ENCODE results near the gene ZMIZ1.

ZMIZ1 gene

DNA sequence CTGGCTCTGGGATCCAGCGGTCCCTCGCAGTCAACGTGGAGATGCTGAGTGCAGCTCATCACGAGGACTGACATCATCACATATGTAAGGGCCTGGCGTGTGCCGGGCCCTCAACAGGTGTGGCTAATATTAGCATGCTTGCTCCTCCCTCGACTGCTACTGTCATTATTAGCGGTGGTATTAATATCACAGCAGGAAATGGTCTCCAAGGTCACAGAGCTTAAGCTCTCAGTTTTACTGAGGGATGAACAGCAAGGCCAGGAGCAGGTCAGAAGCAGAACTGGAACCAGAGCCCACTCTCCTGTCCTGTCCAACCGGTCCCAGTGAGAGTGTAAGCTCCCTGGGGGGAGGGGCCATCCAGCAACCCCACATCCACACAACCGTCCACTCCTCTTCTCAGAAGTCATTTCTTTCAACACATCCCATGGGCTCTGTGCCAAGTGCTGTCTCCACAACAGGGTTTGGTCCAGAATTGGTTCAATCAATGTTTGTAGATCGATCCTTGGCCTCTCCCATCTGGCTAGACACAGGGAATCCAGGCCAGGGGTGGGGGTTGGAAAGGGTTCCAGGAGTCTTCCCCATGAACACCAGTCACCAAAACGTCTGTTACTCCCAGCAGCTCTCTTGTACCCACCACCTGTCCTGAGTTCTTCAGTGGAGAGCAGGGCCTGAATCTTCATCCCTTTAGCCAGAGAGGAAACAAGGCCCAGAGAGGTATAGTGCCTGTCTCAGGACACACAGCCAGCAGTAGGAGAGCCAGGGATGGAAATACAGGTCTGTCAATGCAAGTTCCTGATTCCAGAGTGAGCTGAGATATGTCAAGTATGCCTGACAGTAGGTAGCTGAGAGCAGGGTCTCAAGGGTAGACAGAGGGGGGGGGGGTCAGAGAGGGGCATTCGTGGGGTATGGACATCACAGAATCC lies 45.3 kb upstream of the ZMIZ1 start (continued):
- TF ChIP-seq ZNF23 (tag by site-specific recombination; IDR thresholded peaks at IDR 0.05; ENCODE audit: borderline replicate concordance) = no peak
- no peak for TF ChIP-seq ZNF654 (tag by site-specific recombination; IDR thresholded peaks at IDR 0.05; ENCODE audit: low read depth)
- TF ChIP-seq ZNF394 (tag by site-specific recombination; IDR thresholded peaks at IDR 0.05; ENCODE audit: borderline replicate concordance) = no peak
- TF ChIP-seq ZNF366 (tag by site-specific recombination; conservative IDR thresholded peaks at IDR 0.05) = no peak
- no peak for TF ChIP-seq ZNF747 (tag by site-specific recombination; IDR thresholded peaks at IDR 0.05)
- TF ChIP-seq, protein P1, sequence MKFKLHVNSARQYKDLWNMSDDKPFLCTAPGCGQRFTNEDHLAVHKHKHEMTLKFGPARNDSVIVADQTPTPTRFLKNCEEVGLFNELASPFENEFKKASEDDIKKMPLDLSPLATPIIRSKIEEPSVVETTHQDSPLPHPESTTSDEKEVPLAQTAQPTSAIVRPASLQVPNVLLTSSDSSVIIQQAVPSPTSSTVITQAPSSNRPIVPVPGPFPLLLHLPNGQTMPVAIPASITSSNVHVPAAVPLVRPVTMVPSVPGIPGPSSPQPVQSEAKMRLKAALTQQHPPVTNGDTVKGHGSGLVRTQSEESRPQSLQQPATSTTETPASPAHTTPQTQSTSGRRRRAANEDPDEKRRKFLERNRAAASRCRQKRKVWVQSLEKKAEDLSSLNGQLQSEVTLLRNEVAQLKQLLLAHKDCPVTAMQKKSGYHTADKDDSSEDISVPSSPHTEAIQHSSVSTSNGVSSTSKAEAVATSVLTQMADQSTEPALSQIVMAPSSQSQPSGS (tag by site-specific recombination; IDR thresholded peaks at IDR 0.05; ENCODE audit: low read depth) = no peak
- TF ChIP-seq ZNF175 (tag by site-specific recombination; IDR thresholded peaks at IDR 0.05) = no peak

DNA sequence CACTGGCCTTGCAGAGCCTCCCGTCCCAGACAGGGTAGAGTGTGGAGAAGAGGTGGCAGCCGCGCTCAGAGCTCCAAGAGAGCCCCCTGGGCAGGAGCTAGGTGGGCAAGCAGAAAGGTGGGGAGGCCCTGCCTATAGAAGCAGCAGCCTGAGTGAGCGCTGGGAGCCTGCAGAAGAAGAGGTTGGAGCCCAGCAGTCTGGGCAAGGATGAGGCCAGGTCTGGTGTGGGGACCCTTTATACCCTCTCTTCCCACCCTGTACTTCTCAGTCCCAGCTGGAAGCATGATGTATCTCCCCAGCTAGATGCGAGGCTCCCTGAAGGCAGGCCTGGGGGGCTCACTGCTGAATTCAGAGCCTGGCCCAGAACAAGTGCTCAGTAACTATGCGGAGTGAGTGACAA lies 44.5 kb upstream of the ZMIZ1 start:
- TF ChIP-seq YY1 (tag by site-specific recombination; IDR thresholded peaks at IDR 0.05) (no peak), WT1 (tag by site-specific recombination; IDR thresholded peaks at IDR 0.05) (no peak), HOXA7 (CRISPR knock-in tag; IDR thresholded peaks at IDR 0.05; ENCODE audit: borderline replicate concordance) (no peak), BCL11B (tag by site-specific recombination; IDR thresholded peaks at IDR 0.05; ENCODE audit: low read depth) (no peak), ZNF585B (tag by site-specific recombination; IDR thresholded peaks at IDR 0.05) (no peak), ZNF747 (tag by site-specific recombination; IDR thresholded peaks at IDR 0.05) (no peak), ZNF670 (tag by site-specific recombination; IDR thresholded peaks at IDR 0.05; ENCODE audit: low read depth) (no peak), ZNF596 (tag by site-specific recombination; IDR thresholded peaks at IDR 0.05) (no peak), ZNF121 (tag by site-specific recombination; IDR thresholded peaks at IDR 0.05) (no peak), OSR2 (tag by site-specific recombination; IDR thresholded peaks at IDR 0.05) (no peak), ZNF549 (tag by site-specific recombination; IDR thresholded peaks at IDR 0.05) (no peak), KLF7 (tag by site-specific recombination; IDR thresholded peaks at IDR 0.05; ENCODE audit: borderline replicate concordance) (no peak), ZNF830 (tag by site-specific recombination; IDR thresholded peaks at IDR 0.05; ENCODE audit: low read depth) (no peak), GFI1B (tag by site-specific recombination; IDR thresholded peaks at IDR 0.05) (no peak), SALL2 (tag by site-specific recombination; IDR thresholded peaks at IDR 0.05; ENCODE audit: borderline replicate concordance) (no peak), ZNF558 (tag by site-specific recombination; IDR thresholded peaks at IDR 0.05) (no peak)
- Histone ChIP-seq H3K4me3 (ENCODE audit: low read depth, low read length) (no peak overlapping the region), H3K9me3 (ENCODE audit: control insufficient read depth, insufficient read depth, low read depth, low read length) (no peaks in the 10 kb centered on the region), H3K36me3 (ENCODE audit: control insufficient read depth in 2 of 2, insufficient read depth in 1 of 2, low read length in 2 of 2) (no peaks in the 10 kb centered on the region), H3K27ac (ENCODE audit: extremely low read depth, low read depth, low read length) (no peak overlapping the region), H3K4me1 (ENCODE audit: control insufficient read depth, insufficient read depth, low read length) (no peaks in the 10 kb centered on the region)
- ChIA-PET POLR2A (interaction anchor here (0.6 kb wide), 1 partner anchor 291 kb away, joined by 3 read pairs; no protein-coding TSS in a partner anchor), CTCF (no interaction called here)

DNA sequence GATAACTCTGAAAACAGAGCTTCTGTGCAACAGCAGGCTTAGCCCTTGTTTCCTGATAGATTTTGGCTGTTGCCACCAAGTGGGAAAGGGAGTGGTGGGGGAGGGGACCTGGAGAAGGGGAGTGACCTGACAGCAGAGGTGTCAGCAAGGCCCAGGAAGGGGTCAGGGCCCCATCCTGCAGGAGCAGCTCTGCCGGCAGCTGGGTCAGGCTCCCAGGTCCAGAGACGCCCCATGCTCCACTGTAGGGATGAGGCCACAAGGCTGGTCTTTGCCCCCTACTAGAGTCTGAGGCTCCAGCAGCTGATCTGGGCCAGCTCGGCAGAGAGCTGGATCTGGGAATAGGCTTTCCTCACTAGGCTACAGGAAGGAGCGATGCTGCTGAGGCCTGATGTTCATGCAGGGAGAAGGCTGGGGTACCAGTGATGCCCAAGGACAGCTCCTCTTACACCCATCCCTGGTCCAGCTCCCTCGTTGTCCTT lies 44.0 kb upstream of the ZMIZ1 start:
- Histone ChIP-seq H3K4me3 (ENCODE audit: low read depth, low read length) (no peak overlapping the region), H3K9me3 (ENCODE audit: control insufficient read depth, insufficient read depth, low read depth, low read length) (no peaks in the 10 kb centered on the region), H3K36me3 (ENCODE audit: control insufficient read depth in 2 of 2, insufficient read depth in 1 of 2, low read length in 2 of 2) (no peaks in the 10 kb centered on the region), H3K27ac (ENCODE audit: extremely low read depth, low read depth, low read length) (no peak overlapping the region), H3K4me1 (ENCODE audit: control insufficient read depth, insufficient read depth, low read length) (no peaks in the 10 kb centered on the region)
- TF ChIP-seq ZNF266 (tag by site-specific recombination; IDR thresholded peaks at IDR 0.05; ENCODE audit: low read depth) = no peak
- TF ChIP-seq, protein P2, sequence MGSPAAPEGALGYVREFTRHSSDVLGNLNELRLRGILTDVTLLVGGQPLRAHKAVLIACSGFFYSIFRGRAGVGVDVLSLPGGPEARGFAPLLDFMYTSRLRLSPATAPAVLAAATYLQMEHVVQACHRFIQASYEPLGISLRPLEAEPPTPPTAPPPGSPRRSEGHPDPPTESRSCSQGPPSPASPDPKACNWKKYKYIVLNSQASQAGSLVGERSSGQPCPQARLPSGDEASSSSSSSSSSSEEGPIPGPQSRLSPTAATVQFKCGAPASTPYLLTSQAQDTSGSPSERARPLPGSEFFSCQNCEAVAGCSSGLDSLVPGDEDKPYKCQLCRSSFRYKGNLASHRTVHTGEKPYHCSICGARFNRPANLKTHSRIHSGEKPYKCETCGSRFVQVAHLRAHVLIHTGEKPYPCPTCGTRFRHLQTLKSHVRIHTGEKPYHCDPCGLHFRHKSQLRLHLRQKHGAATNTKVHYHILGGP (tag by site-specific recombination; IDR thresholded peaks at IDR 0.05) = no peak
- TF ChIP-seq ZBTB17 (tag by site-specific recombination; IDR thresholded peaks at IDR 0.05) = peak; percentile 45; the same call in 1 of the 2 replicates
- CTCF ChIA-PET = no interaction called here
- POLR2A ChIA-PET = no interaction called here

Data from HEK293 (cell line).